ENCODE data around the gene TDRD7.

The TDRD7 gene

DNA sequence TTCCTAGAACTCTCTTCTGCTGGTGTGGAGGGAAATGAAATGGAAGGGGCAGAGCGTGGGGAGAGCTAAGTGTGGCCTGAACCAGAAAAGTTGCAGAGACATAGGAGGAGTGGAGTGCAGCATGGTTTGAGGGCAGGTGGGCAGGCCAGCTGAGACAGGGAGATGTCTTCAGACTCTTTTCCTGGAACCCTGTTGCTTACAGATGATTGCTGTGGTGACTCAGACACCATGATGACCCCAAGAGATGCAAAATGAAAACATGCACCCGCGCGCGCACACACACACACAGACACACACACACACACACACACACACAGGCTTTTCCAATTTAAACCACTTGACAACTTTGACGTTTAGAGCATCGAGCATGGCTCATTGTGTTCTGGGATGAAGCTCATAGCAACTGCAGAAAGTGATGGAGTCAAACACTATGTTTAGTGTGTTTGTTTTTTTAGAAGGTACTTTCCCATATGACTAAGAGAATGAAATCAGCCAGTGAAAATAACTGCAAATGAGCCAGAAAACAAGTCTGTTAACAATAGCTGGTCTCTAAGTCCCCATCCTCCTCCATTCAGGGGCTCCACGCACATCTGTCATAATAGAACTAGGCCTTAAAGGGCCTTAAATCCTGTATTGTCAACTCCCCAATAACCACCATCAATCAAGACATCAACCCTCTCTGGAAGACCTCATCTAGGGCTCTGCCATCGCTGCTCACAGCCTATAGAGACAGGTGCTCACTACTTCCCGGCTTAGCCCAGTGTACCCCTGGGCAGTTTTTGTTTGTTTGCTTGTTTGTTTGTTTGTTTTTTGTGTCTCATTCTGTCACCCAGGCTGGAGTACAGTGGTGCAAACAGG lies 99.1 kb downstream of the TDRD7 start:
- no peak for DNase-seq

DNA sequence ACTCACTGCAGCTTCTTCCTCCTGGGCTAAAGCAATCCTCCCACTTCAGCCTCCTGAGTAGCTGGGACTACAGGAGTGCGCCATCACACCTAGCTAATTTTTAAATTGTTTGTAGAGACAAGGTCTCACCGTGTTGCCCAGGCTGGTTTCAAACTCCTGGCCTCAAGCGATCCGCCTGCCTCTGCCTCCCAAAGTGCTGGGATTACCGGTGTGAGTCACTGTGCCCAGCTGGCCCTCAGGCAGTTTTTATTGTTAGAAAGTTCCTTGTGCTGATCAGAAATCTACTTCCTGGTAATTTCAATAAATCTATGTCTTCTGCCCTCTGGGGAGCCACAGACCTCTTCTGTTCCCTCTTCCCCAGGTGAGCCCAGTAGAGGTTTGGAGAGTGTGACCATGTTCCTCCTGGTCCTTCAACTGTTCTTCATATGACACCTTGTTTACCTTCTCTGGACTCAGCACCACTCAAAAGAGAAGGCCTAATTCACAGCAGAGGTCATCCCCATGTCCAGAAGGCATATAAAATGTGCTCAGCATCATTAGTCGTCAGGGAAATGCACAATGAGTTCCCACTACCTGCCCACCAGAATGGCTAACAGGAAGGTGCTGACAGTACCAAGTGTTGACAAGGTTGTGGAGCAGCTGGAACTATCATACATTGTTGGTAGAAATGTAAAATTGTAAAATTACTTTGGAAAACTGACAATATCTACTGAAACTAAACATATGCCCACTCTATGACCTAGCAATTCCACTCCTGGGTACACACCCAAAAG lies 99.9 kb downstream of the TDRD7 start:
- DNase-seq, result no peak

DNA sequence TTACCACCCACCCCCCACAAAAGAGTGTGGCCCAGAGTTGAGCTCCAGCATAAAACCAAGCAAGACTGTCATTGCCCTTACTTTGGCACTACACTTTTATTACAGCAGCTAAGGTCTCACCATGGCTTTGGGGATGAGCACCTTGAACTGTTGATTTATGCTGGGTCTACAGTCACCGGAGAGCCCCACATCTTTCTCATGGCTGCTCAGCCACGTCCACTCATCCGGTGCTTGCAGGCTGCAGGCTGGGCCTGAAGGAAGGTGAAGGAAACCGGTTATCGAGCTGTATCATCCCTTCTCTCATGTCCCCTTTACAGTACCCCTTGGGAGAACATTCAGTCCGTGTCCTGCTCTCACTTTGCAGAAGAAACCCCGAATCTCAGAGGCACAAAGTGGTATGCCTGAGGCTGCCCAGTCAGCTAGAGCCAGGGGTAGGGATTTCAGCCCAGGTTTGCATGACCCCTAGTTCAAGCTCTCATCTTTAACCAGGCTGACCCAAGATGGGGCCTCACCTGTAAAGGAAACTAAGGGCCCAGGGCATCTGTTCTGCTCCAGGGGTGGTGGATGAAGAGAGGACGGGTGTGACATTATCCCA lies 101.2 kb downstream of the TDRD7 start:
- DNase-seq, result no peak

DNA sequence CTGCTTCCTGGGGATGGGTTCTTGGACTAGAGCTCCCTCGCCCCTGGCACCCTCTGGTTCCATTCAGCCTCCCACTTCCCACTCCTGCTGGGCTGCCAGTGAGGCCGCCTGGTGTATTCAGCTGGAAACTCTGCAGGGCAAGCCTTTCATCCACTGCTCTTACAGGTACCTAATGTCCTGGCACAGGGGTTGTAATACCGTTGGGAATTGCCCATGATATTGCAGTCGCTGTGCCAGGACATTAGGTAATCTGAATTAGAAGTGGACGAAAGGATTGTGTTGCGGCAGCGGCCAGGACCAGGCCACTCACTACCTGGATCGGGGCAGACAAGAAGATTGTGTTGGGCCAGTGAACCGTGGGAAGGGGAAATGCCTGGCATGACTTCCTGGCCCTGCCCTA lies 102.6 kb downstream of the TDRD7 start:
- DNase-seq, result no peak

DNA sequence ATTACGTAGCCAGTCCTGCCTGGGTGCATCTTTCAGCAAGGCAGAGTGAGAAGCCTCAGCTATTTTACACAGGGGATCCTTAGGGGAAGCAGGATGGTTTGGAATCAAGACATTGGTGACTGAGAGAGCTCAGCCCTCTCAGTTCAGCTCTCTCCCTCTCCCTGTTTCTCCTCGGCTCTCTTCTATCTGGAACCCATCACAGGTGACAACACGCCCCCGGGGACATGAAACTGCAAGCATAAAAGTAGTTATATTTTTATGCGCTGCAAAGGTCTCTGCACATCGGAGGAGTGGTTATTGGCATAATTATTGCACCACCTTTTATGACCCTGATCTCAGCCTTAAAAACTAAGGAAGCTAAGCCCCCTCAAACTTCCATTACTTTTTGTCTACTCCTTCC lies 103.8 kb downstream of the TDRD7 start:
- DNase-seq, result no peak

DNA sequence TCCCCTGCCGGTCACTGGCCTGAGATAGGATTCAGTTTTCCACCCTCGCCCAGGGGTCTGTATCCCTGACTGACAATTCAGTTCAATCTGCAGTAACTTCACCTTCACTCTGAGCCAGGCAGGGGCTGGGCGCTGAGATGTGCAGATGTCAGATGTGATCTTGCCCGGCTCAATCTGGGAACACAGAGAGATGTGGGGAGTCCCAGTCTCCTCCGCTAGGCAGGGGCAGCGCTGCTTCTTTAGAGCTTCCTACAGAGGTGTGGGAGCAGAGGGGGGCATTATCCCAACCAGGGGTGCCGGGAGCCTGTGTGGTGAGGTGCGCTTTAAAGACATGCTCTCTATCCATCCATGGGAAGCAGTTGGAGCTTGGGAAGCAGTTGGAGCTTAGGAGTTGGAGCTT lies 104.2 kb downstream of the TDRD7 start:
- no peak for DNase-seq

DNA sequence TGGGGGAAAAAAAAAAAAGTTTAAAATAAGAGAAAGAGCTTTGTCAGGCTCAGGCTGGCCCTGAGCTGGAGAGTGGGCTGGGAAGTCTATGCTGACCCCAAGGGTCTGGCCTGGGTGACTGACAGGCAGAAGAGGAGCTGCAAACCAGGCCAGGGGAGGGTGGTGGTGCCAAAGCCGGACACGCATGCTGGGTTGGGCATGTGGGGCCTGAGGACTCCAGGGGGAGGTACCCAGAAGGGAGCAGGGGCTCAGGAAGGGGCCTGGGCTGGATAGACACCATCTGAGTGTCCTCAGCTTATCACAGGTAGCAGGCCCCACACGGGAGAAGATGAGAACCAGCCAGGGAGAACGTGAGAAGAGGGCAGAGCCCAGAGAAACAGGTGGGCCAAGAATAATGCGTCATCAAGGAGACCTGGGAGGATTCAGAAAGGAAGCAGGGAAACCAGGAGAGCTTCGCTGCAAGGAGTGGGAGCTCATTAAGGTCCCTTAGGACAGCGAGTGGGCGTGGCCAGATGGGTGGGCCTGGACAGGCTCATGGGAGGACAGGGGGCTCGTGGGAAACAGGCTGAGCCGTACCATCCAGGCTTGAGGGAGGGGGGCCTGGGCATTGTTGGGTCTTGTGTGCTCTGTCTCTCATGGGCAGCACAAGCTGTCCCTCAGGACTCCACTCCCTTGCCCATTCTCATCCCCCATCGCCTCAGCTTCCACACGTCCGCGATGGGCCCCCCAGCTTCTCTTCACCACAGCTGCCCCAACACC lies 105.6 kb downstream of the TDRD7 start:
- DNase-seq, result no peak

DNA sequence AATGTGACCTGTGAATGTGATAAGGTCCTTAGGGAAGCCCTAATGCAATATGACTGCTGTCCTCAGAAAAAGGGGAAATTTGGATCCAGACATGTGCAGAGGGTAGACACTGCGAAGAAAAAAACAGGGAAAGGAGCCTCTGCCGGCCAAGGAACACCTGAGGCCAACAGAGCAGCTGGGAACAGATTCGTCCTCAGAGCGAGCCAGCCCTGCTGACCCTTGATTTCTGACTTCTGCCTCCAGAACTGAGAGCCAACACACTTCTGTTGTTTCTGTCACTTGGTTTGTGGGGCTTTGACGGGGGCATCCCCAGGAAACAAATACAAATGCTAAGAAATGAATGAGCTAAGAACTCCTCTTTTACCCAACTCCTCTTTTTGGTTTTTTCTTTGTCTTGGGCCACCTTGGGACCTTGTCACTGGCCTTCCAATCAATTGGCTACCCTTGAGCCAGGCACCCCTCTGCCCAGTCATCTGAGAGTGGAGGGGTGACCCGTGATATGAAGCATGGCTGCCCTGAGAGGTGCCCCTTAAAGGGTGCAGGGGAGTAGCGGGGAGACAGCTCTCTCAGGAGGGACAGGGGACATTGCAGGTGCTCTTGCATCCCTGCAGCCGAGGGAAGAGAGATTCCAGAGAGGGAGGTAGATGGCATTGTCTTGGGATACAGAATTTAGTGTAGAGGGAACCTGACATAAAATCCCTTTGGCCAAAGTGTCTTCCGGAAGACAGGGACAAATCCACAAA lies 106.4 kb downstream of the TDRD7 start:
- DNase-seq, result no peak

DNA sequence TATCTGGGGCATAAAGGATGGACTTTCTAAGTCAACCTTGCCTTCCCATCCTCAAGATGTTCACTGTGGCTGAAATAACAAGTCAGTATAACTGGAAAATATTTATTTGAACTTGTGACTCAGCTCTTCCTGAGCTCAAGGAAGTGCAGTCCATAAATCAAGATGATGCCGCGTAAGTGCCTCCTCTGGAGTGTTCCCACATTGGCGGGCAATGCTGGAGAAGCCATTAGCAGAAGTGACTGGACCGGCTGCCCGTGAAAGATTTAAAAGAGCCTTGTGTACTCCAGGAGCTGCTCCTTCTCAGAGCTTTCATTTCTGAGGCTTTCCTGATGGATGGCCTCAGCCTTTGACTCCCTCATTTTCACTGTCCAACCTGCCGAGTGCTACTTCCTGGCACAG lies 107.0 kb downstream of the TDRD7 start:
- no peak for DNase-seq

DNA sequence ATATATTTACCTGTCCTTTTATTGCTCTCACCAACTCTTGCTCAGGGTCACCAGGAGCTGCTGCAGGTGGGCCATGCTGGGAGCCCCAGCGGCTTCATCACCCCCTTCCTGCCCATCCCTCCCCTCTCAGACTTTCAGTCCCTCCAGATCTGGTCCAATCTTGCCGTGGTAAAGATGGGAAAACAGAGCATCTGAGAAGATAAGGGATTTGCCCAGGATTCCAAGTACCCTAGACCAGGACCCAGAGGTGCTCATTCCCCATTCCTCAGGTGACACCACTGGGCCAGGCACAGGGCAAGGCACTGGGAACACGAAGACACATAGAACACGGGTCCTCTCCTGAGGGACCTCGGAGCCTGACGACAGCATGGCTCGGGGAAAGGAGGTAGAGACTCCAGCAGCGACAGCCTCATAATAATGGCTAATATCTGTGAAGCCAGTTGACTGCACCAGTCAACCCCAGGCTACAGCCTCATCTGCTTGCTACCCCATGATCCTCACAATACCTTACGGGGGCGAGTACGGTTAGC lies 107.6 kb downstream of the TDRD7 start:
- DNase-seq, result no peak

DNA sequence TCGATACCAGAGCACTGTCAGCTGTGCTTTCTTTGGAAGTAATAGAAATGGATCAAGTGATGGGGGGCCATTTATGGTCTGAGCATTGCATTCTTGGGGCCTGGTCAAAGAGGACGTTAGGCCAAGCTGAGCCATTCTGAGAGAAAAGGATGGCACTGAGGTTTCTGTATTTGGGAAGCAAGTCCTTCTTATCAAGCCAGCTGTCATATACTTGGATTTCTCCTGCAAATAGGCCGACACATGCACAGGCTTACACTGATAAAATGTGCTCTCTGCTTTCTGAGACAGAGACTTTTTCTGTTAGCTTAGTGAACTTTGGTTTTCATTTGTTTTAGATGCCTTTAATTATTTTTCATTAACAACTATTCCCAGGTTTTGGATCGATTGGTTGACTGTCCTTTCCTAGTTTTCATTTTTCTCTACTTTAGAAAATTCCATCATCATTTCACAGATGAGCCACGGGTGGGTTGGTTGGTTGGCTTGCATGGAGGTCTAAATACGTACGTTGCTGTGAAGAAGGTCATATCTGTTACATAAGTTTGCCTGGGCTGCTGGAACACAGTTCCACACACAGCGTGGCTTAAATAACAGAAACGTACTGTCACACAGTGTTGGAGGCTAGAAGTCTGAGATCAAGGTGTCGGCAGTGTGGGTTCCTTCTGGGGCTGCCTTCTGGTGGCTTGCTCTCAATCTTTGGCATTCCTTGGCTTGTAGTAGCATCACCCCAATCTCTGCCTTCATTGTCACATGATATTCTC lies 109.9 kb downstream of the TDRD7 start:
- no peak for DNase-seq

DNA sequence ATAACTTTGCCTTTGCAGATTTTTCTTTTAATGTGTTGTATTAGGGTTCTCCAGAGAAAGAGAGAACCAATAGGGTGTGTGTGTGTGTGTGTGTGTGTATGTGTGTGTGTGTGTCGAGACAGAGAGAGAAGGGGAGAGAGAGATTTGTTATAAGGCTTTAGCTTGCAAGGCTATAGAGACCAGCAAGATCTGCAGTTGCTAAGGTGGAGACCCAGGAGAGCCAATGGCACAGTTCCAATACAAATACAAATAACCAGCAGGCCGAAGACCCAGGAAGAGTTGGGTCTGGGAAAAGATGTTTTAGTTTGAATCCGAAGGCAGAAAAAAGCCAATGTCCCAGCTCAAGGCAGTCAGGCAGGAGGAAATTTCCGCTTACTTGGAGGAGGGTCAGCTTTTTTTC lies 112.5 kb downstream of the TDRD7 start:
- no peak for DNase-seq

DNA sequence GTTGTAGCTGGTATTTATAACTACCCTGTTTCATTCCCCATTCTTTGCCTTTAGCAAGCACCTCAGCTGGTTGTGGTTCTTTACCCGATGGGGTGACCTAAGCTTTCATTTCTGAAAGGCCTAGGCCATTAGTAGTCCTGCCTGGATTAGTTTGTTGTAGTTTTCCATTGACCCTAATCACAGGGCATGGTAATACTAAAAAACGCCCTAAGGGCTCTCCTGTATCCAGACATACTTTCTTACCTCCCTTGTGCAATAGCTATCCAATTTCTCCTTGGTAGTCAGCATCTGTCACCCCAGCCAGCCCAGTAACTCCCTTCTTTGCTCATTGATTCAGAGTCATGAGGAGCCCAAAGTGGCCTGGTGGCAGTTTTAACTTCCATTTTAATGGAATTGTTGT lies 113.6 kb downstream of the TDRD7 start:
- no peak for DNase-seq

DNA sequence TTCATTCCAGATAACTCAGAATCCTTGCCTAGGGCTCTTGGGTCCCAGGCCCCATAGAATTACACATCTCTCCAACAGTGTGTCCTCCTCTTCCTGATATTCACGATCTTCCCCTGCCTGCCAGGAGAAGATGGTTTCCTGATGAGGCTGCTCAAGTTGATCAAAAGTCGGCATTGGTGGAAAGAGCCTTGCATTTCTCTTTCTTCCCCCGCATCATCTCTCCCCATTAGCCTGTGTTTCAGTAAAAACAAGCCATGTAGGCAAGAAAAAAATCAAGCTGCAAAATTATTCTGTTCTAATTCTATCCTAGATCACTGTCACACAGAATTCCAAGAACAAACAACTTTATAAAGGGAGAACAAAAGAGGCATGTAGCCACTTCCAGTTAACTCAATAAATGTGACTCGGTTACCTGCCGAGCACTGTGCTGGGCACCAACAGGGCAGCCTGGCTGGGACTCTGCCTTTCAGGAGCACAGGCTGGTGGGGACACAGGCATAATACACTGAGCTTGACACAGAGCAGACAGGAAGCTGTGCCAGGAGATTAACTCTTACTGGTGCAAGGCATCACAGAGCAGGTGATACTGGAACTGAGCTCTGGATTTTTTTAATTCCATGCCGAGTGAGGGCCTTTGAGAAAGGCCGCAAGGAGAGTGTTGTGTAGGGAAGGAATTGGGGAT lies 115.1 kb downstream of the TDRD7 start:
- DNase-seq, result no peak

DNA sequence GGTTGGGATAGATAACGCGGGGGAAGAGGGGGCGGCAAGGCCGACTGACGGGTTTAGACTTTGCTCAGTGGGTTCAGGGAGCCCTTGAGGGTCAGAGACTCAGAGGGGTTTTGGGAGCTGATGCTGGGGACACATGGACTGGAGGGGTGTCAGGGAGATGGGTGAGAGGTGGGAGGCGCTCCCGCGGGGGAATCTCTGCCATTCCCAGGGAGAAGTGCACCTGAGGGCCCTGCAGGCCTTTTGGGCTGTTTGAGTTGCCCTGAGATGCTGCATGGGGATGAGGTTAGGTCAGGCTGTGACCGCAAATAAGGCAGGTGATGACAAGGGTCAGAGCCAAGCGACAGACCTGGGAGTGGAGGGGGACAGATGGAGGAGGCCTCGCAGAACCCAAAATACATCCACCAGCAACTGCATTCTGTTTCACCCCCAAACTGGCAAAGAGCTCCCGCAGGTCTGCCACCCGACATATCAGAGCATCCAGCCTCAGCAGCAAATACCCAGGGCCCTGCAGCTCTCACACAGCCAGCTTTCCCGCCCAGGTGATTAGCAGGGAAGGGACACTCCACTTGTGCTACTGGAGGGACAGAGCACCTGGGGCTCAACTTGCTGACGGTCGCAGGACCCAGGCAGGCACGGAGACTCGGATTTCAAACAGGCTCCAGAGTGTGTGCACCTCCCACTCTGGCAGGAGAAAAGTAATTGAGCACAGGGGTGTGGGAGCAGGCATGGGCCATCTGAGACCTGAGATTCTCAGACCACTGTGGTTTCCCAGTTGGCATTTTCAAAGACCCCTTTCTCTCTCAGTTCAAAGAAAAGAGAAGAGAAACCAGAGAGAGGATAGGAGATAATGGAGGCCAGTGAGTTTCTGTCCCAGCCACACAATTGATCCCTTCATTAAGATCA lies 116.0 kb downstream of the TDRD7 start:
- DNase-seq, result no peak

DNA sequence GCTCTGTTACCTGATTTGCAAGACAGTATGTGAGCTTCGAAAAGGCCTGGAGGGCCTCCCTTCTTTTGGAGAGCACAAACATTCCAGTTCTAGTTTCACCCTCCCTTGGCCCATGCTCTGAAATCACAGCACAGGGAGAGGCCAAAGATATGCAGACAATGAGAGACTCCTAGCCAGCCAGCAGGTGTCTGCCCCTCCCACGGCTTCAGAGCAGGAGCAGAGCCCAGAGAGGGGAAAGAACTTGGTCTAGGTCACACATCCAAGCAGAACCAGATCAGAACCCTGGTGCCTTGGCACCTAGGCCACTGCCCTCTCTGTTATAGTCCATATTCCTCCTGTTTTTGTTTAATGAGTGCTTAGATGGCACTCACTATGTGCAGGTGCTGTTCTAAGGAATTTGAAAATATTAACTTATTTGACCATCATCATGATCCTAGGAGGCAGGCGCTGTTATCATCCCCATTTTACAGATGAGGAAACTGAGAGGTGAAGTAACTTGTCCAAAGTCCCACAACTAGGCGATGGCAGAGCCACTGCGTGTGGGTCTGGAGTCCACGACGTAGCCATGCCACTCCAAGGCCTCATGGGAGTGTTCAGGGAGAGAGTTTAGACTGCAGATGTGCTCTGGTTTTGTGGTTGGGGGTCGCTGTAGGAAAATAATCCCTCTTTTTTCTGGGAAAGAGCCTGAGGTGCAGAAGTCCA lies 116.8 kb downstream of the TDRD7 start:
- DNase-seq, result no peak

DNA sequence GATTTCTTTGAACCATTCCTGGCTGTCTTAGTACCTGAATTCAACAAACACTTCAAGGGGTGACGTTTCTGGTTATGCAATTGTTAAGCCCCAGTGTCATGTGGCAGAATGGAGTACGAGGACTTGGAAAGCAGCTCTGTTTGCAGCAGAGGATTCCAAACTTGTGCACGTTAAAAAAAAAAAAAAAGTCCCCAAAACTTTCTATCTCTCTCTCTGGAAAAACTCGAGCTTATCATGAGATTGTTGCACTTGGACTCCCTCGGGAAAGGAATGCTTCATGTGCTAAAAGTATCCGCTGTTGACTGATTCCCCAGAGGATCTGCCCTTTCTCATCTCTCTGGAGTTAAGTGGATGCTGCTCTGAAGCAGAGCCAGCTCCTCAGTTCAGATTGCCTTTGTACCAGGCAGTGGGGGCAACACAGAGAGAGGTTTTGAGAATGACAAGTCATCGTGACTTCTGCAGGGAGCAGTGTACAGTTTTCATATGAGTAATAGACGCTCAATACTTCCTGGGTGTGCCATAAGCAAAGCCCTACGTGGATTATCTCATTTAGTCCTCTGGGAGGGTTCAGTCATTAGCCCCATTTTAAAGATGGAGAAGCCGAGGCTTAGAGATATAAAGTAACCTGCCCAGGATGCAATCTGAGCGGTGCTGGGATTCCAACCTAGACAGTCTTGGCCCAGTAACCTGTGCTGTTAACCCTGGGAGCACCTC lies 117.6 kb downstream of the TDRD7 start:
- DNase-seq, result no peak

DNA sequence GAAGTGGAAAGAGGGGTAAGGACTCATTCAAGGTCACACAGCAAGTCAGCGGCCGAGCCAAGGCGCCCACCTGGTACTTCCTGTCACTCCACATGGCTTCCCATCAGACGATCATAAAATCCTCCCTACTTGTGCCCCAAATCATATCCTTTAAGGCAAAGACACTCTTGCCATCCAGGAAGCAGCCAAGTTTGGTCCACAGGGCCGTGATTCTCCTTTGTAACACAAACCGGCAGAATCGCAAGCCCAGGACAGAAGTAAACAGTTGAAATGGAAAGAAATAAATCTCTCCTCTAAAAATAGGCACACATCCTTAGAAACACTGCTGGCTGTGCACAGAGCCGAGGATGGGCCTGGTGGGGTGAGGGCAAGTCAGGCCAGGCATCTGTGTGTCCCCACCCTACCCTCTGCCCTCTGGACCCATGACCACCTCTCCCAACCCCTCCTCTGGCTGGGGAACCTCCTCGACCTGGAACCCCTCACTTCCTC lies 120.0 kb downstream of the TDRD7 start:
- DNase-seq, result no peak

Measured in activated naive CD4-positive, alpha-beta T cell treated with anti-CD3 and anti-CD28 coated beads, Interleukin-2, amount 50 U/mL, for 16 hours (primary cell).